Trophoblast cell (in vitro differentiated cells and primary cell): ENCODE results near the gene ULBP1.
A peak's percentile ranks its signal among the peaks of the same experiment; 100 is the strongest.

Experiments used
- DNase-seq, 2 donors: peaks; one replicate each; pipeline ENCODE4 v3.0.0-alpha.2; 2016
- H2AFZ ChIP-seq: 2 replicates; pipeline ENCODE4 v1.6.1; 2013; ENCODE audit warnings: low read length, moderate library complexity, mild to moderate bottlenecking; ENCODE audit not compliant: insufficient read depth, poor library complexity
- H2AK5ac ChIP-seq: 2 replicates; pipeline ENCODE4 v1.6.1; 2013; ENCODE audit warnings: mild to moderate bottlenecking, low read length
- H2BK120ac ChIP-seq: 2 replicates; pipeline ENCODE4 v1.6.1; 2013; ENCODE audit warnings: low read length, mild to moderate bottlenecking, moderate library complexity; ENCODE audit not compliant: insufficient read depth, poor library complexity
- H2BK12ac ChIP-seq: 2 replicates; pipeline ENCODE4 v1.6.1; 2013; ENCODE audit warnings: mild to moderate bottlenecking, low read length, moderate library complexity
- H2BK5ac ChIP-seq: 2 replicates; pipeline ENCODE4 v1.6.1; 2013; ENCODE audit warnings: low read length, low read depth, moderate library complexity, mild to moderate bottlenecking; ENCODE audit not compliant: poor library complexity
- H3K14ac ChIP-seq: 2 replicates; pipeline ENCODE4 v1.6.1; 2013; ENCODE audit warnings: mild to moderate bottlenecking, low read length
- H3K18ac ChIP-seq: 2 replicates; pipeline ENCODE4 v1.6.1; 2013; ENCODE audit warnings: mild to moderate bottlenecking, low read length
- H3K23ac ChIP-seq: 2 replicates; pipeline ENCODE4 v1.6.1; 2013; ENCODE audit warnings: low read length
- H3K27ac ChIP-seq: 2 replicates; pipeline ENCODE4 v1.5.1; 2013; ENCODE audit warnings: low read depth, mild to moderate bottlenecking, inconsistent platforms, low read length, moderate library complexity
- H3K27me3 ChIP-seq: 2 replicates; pipeline ENCODE4 v1.6.1; 2013; ENCODE audit warnings: inconsistent platforms, mild to moderate bottlenecking, low read length, moderate library complexity; ENCODE audit not compliant: insufficient read depth
- H3K36me3 ChIP-seq, 2 experiments: 1 replicate in 1 of 2; 2 replicates in 1 of 2; pipeline ENCODE4 v1.6.1; 2013; ENCODE audit warnings: low read length in 2 of 2, mild to moderate bottlenecking in 2 of 2, moderate library complexity in 1 of 2; ENCODE audit not compliant: insufficient read depth in 2 of 2, control insufficient read depth in 1 of 2
- H3K4ac ChIP-seq: 2 replicates; pipeline ENCODE4 v1.6.1; 2013; ENCODE audit warnings: low read depth, mild to moderate bottlenecking, low read length, moderate library complexity
- H3K4me1 ChIP-seq, 2 experiments: 1 replicate in 1 of 2; 2 replicates in 1 of 2; pipeline ENCODE4 v1.6.1; 2013; ENCODE audit warnings: low read length in 2 of 2, mild to moderate bottlenecking in 2 of 2, moderate library complexity in 1 of 2; ENCODE audit not compliant: insufficient read depth in 2 of 2, control insufficient read depth in 1 of 2
- H3K4me2 ChIP-seq: 2 replicates; pipeline ENCODE4 v1.6.1; 2013; ENCODE audit warnings: inconsistent platforms, mild to moderate bottlenecking, low read length, moderate library complexity
- H3K4me3 ChIP-seq: 2 replicates; pipeline ENCODE4 v1.5.1; 2013; ENCODE audit warnings: mild to moderate bottlenecking, low read depth, low read length, inconsistent platforms
- H3K79me1 ChIP-seq: one replicate; pipeline ENCODE4 v1.6.1; 2013; ENCODE audit warnings: low read length
- H3K79me2 ChIP-seq: 2 replicates; pipeline ENCODE4 v1.6.1; 2013; ENCODE audit warnings: low read length, mild to moderate bottlenecking; ENCODE audit not compliant: control insufficient read depth, insufficient read depth, poor library complexity
- H3K9ac ChIP-seq: 2 replicates; pipeline ENCODE4 v1.6.1; 2013; ENCODE audit warnings: mild to moderate bottlenecking, low read length
- H3K9me3 ChIP-seq: 2 replicates; pipeline ENCODE4 v1.6.1; 2013; ENCODE audit warnings: low read depth, mild to moderate bottlenecking, control low read depth, inconsistent platforms, low read length; ENCODE audit not compliant: insufficient read depth
- H4K12ac ChIP-seq: 2 replicates; pipeline ENCODE4 v1.6.1; 2013; ENCODE audit warnings: low read depth, mild to moderate bottlenecking, low read length, moderate library complexity
- H4K8ac ChIP-seq: 2 replicates; pipeline ENCODE4 v1.6.1; 2013; ENCODE audit warnings: low read depth, mild to moderate bottlenecking, low read length, moderate library complexity
- H4K91ac ChIP-seq: one replicate; pipeline ENCODE4 v1.6.1; 2013; ENCODE audit warnings: low read depth, mild to moderate bottlenecking, low read length, moderate library complexity
- WGBS: extraction: QIAGEN DNeasy Blood & Tissue Kit; methylation state at CpG from one replicate; pipeline ENCODE4 v1.1.7; 2013; ENCODE audit warnings: missing lambda C conversion rate; ENCODE audit not compliant: insufficient read length, insufficient coverage; ENCODE audit errors: extremely low coverage; 5-methylcytosine and 5-hydroxymethylcytosine counted together

The ULBP1 gene

GRCh38 chr6:149961728-149962425 lies 1.9 kb upstream of the ULBP1 start:
- H3K18ac ChIP-seq = no peak overlapping the region
- H3K79me2 ChIP-seq = no peaks in the 10 kb centered on the region
- H3K4ac ChIP-seq = no peak overlapping the region
- H4K91ac ChIP-seq = no peak overlapping the region
- no peak overlapping the region for H2BK5ac ChIP-seq
- no peak overlapping the region for H4K12ac ChIP-seq
- H3K79me1 ChIP-seq = no peaks in the 10 kb centered on the region
- no peak overlapping the region for H3K23ac ChIP-seq
- no peak overlapping the region for H2BK12ac ChIP-seq
- DNase-seq = no peak
- WGBS = no CpG with 5 or more reads among the region's 6 CpGs
- H3K27ac ChIP-seq = no peak overlapping the region
- no peak overlapping the region for H2AK5ac ChIP-seq
- H3K4me2 ChIP-seq = no peak overlapping the region
- H3K14ac ChIP-seq = no peak overlapping the region
- no peak overlapping the region for H4K8ac ChIP-seq
- no peak overlapping the region for H3K4me3 ChIP-seq
- H2AFZ ChIP-seq = no peak overlapping the region
- H3K4me1 ChIP-seq = peaks cover 9 to 18% of the 10 kb centered on the region in 2 experiments
- H3K36me3 ChIP-seq = no peaks in the 10 kb centered on the region
- peaks cover 49% of the 10 kb centered on the region for H3K27me3 ChIP-seq
- no peak overlapping the region for H3K9ac ChIP-seq
- H2BK120ac ChIP-seq = no peak overlapping the region
- H3K9me3 ChIP-seq = peaks cover 9% of the 10 kb centered on the region

GRCh38 chr6:149962461-149963211 lies 1.1 kb upstream of the ULBP1 start:
- Histone ChIP-seq H3K18ac (no peak overlapping the region), H3K79me2 (no peaks in the 10 kb centered on the region), H4K12ac (no peak overlapping the region), H3K79me1 (no peaks in the 10 kb centered on the region), H3K9ac (no peak overlapping the region), H3K4me3 (no peak overlapping the region), H2BK5ac (no peak overlapping the region), H3K4ac (no peak overlapping the region), H2BK120ac (no peak overlapping the region), H3K4me1 (peaks cover 9 to 18% of the 10 kb centered on the region in 2 experiments), H2AFZ (no peak overlapping the region), H3K27ac (no peak overlapping the region), H4K8ac (no peak overlapping the region), H3K36me3 (no peaks in the 10 kb centered on the region), H3K4me2 (no peak overlapping the region), H2BK12ac (no peak overlapping the region), H2AK5ac (no peak overlapping the region), H4K91ac (no peak overlapping the region), H3K23ac (no peak overlapping the region), H3K27me3 (peaks cover 51% of the 10 kb centered on the region), H3K14ac (no peak overlapping the region), H3K9me3 (peaks cover 9% of the 10 kb centered on the region)
- DNase-seq = no peak
- WGBS = no CpG with 5 or more reads among the region's 7 CpGs

DNA sequence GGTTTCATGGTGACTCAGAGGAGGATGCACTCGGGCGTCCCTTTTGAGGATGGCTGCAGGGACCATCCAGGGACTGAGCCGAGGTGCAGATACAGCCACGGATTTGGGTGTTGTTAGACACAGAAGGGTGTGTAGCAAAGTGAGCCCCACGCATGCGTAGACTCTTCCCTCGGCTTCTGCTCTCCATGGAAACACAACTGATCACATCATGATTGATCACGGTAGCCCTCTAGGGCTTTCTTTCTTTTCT lies 606 bp upstream of the ULBP1 start:
- no peak overlapping the region for H4K91ac ChIP-seq
- no peak overlapping the region for H3K18ac ChIP-seq
- no peaks in the 10 kb centered on the region for H3K79me1 ChIP-seq
- no peak overlapping the region for H3K4me3 ChIP-seq
- no peak overlapping the region for H4K8ac ChIP-seq
- no peaks in the 10 kb centered on the region for H3K36me3 ChIP-seq
- peaks cover 9% of the 10 kb centered on the region for H3K9me3 ChIP-seq
- H3K9ac ChIP-seq = no peak overlapping the region
- peaks cover 9 to 18% of the 10 kb centered on the region in 2 experiments for H3K4me1 ChIP-seq
- no peak overlapping the region for H2BK120ac ChIP-seq
- no peak overlapping the region for H4K12ac ChIP-seq
- no peak overlapping the region for H3K14ac ChIP-seq
- no peak overlapping the region for H3K27ac ChIP-seq
- H3K27me3 ChIP-seq = peaks cover 51% of the 10 kb centered on the region
- WGBS = no CpG with 5 or more reads among the region's 8 CpGs
- H2AK5ac ChIP-seq = no peak overlapping the region
- H3K79me2 ChIP-seq = no peaks in the 10 kb centered on the region
- H3K4me2 ChIP-seq = peak overlapping the region; percentile 61
- no peak overlapping the region for H2BK5ac ChIP-seq
- no peak overlapping the region for H3K23ac ChIP-seq
- no peak overlapping the region for H3K4ac ChIP-seq
- peak; percentile 76 to 89 for DNase-seq
- H2BK12ac ChIP-seq = no peak overlapping the region
- no peak overlapping the region for H2AFZ ChIP-seq

DNA sequence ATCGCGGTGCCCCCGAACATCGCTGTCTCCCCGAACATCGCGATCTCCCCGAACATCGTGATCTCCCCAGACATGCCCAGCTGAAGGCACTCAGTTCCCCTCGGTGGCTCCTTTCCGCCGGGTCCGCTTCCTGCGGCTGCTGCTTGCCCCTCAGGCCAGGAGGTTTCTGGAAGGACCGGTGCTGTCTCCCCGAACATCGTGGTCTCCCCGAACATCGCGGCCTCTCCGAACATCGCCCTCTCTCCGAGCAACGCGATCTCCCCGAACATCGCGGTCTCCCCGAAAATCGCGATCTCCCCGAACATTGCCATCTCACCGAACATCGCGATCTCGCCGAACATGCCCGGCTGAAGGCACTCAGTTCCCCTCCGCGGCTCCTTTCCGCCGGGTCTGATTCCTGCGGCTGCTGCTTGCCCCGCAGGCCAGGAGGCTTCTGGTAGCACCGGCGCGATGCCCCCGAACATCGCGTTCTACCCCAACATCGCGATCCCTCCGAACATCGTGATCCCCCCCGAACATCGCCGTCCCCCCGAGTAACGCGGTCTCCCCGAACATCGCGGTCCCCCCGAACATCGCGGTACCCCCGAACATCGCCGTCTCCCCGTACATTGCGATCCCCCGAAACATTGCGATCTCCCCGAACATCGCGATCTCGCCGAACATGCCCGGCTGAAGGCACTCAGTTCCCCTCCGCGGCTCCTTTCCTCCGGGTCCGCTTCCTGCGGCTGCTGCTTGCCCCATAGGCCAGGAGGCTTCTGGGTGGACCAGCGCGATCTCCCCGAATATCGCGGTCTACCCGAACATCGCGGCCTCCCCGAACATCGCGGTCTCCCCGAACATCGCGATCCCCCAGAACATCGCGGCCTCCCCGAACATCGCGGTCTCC lies 808 bp downstream of the ULBP1 start:
- Histone ChIP-seq H3K36me3 (no peaks in the 10 kb centered on the region), H4K12ac (no peak overlapping the region), H2BK120ac (no peak overlapping the region), H3K4me2 (peak overlapping the region; percentile 61), H3K4me1 (peaks cover 9 to 18% of the 10 kb centered on the region in 2 experiments), H3K79me2 (no peaks in the 10 kb centered on the region), H3K27me3 (peaks cover 51% of the 10 kb centered on the region), H3K27ac (no peak overlapping the region), H3K14ac (no peak overlapping the region), H3K23ac (no peak overlapping the region), H3K4ac (no peak overlapping the region), H4K91ac (no peak overlapping the region), H3K79me1 (no peaks in the 10 kb centered on the region), H3K18ac (no peak overlapping the region), H2BK12ac (no peak overlapping the region), H4K8ac (no peak overlapping the region), H2AK5ac (no peak overlapping the region), H3K9me3 (peaks cover 10% of the 10 kb centered on the region), H2AFZ (peak overlapping the region; percentile 50), H2BK5ac (no peak overlapping the region), H3K4me3 (peak overlapping the region; percentile 38), H3K9ac (no peak overlapping the region)
- WGBS = no CpG with 5 or more reads among the region's 103 CpGs
- DNase-seq = no peak
